Endothelial cell of umbilical vein (primary cell): ENCODE results near the gene CAMK2B. TPM values are rescaled to one million over a fixed set of nuclear protein-coding genes. Genes with fewer than 3 reads are reported as not detected.

Experiments
- BruUV-seq: library from RNA; stranded (reverse); fragments of 400-500 nt; replicated peaks from 2 replicates; lab custom pipeline; 2021; lab: Mats Ljungman, UMichigan
- CTCF ChIA-PET: fragments of 300-600, 350-600 bp; sonication (Branson Sonifier 250); formaldehyde crosslinking; loops from one replicate; lab custom pipeline; 2021; ENCODE audit warnings: antibody characterized with exemption, inconsistent platforms; lab: Charles Lee
- POLR2A ChIA-PET: fragments of 300-600, 350-600 bp; sonication (Branson Sonifier 250); formaldehyde crosslinking; loops from one replicate; lab custom pipeline; 2021; ENCODE audit warnings: antibody characterized with exemption, inconsistent platforms; lab: Charles Lee
- DNase-seq: peaks from one replicate; pipeline ENCODE4 v3.0.0-alpha.2; 2011; ENCODE audit warnings: low read depth, low spot score
- FAIRE-seq: peaks from 2 replicates; lab custom pipeline; 2011; peaks lifted over from hg19 to GRCh38; lab: Jason Lieb, UNC
- H2AFZ ChIP-seq: 2 replicates; pipeline ENCODE4 v1.6.0; 2012; ENCODE audit warnings: low read depth, low read length, control low read depth, inconsistent platforms
- H3K27ac ChIP-seq: 2 replicates; pipeline ENCODE4 v1.5.1; 2011; ENCODE audit warnings: low read depth, mild to moderate bottlenecking, control low read depth, low read length, moderate library complexity; ENCODE audit not compliant: insufficient read depth
- H3K27me3 ChIP-seq, 2 experiments: 2 replicates each; pipeline versions ENCODE4 v1.6.0 to v1.6.1; 2011; ENCODE audit warnings: low read length in 2 of 2, mixed read lengths in 1 of 2; ENCODE audit not compliant: control insufficient read depth in 2 of 2, insufficient read depth in 2 of 2
- H3K36me3 ChIP-seq, 2 experiments: 2 replicates in 1 of 2; 3 replicates in 1 of 2; pipeline ENCODE4 v1.5.1; 2011; ENCODE audit warnings: low read length in 2 of 2, mild to moderate bottlenecking in 1 of 2, moderate library complexity in 1 of 2; ENCODE audit not compliant: control insufficient read depth in 2 of 2, insufficient read depth in 2 of 2; ENCODE audit errors: extremely low read depth in 1 of 2
- H3K4me1 ChIP-seq: 3 replicates; pipeline ENCODE4 v1.5.1; 2011; ENCODE audit warnings: mild to moderate bottlenecking, low read length; ENCODE audit not compliant: control insufficient read depth, insufficient read depth; ENCODE audit errors: extremely low read depth
- H3K4me2 ChIP-seq: 2 replicates; pipeline ENCODE4 v1.6.1; 2011; ENCODE audit warnings: low read length, control low read depth, mixed read lengths; ENCODE audit not compliant: insufficient read depth
- H3K4me3 ChIP-seq, 3 experiments: fragments of 200-600 bp in 1 of 3; sonication (generic), shearing (Covaris generic) in 1 of 3; replicated peaks in 1 of 3; 2 replicates each; pipeline ENCODE4 v1.5.1; 2011 to 2016; ENCODE audit warnings: control low read depth in 3 of 3, low read length in 3 of 3, mild to moderate bottlenecking in 2 of 3, inconsistent platforms in 1 of 3, low read depth in 1 of 3, moderate library complexity in 1 of 3; ENCODE audit not compliant: insufficient read depth in 1 of 3
- H3K79me2 ChIP-seq: 2 replicates; pipeline ENCODE4 v1.6.0; 2012; ENCODE audit warnings: low read length, inconsistent platforms; ENCODE audit not compliant: control insufficient read depth, insufficient read depth
- H3K9ac ChIP-seq: replicated peaks from 2 replicates; pipeline ENCODE3; 2011; ENCODE audit warnings: low read length, control low read depth; ENCODE audit not compliant: insufficient read depth; ENCODE audit errors: extremely low read depth
- H3K9me1 ChIP-seq: replicated peaks from 3 replicates; pipeline ENCODE4 v1.6.0; 2011; ENCODE audit warnings: mild to moderate bottlenecking, low read length; ENCODE audit not compliant: control insufficient read depth, insufficient read depth; ENCODE audit errors: extremely low read depth
- H3K9me3 ChIP-seq: replicated peaks from 2 replicates; pipeline ENCODE4 v1.5.1; 2012; ENCODE audit warnings: low read length, inconsistent platforms; ENCODE audit not compliant: control insufficient read depth, insufficient read depth
- H4K20me1 ChIP-seq: replicated peaks from 2 replicates; pipeline ENCODE3; 2011; ENCODE audit warnings: mild to moderate bottlenecking, low read length; ENCODE audit not compliant: control insufficient read depth, insufficient read depth; ENCODE audit errors: extremely low read depth
- EZH2 ChIP-seq: IDR thresholded peaks from 2 replicates; pipeline ENCODE4 v1.6.1; 2012; ENCODE audit warnings: borderline replicate concordance, low read depth, mild to moderate bottlenecking, moderate library complexity, low read length, inconsistent platforms; ENCODE audit not compliant: severe bottlenecking
- FOS ChIP-seq: IDR thresholded peaks from 2 replicates; pipeline ENCODE4 v1.6.1; 2011; ENCODE audit warnings: mild to moderate bottlenecking, low read length, moderate library complexity, borderline replicate concordance; ENCODE audit not compliant: insufficient read depth
- GATA2 ChIP-seq: IDR thresholded peaks from 2 replicates; pipeline ENCODE4 v1.7.0; 2011; ENCODE audit warnings: low read depth, mild to moderate bottlenecking, moderate library complexity, mixed read lengths, low read length; ENCODE audit not compliant: insufficient read length, insufficient read depth
- JUN ChIP-seq: IDR thresholded peaks from 2 replicates; pipeline ENCODE4 v1.6.1; 2011; ENCODE audit warnings: borderline replicate concordance, low read depth; ENCODE audit not compliant: insufficient read length, insufficient read depth
- MAX ChIP-seq: IDR thresholded peaks from 2 replicates; pipeline ENCODE4 v1.6.1; 2011; ENCODE audit not compliant: insufficient read depth, insufficient read length
- MYC ChIP-seq: IDR thresholded peaks from one replicate; pipeline ENCODE4 v1.6.1; 2011; ENCODE audit warnings: mild to moderate bottlenecking, low read depth, low read length
- POLR2A ChIP-seq: IDR thresholded peaks from 2 replicates; pipeline ENCODE4 v1.6.1; 2012; ENCODE audit warnings: low read depth, mild to moderate bottlenecking, control low read depth, low read length
- POLR2AphosphoS5 ChIP-seq: IDR thresholded peaks from 2 replicates; pipeline ENCODE4 v1.6.1; 2012; ENCODE audit warnings: low read depth, mild to moderate bottlenecking, control low read depth, low read length, moderate library complexity; ENCODE audit not compliant: insufficient read depth
- dilution Hi-C: fragments of 300-500 bp; cut with MboI; formaldehyde crosslinking; loops from one replicate; pipeline ENCODE4 v1.15.0; 2019; ENCODE audit warnings: low sequenced_read_pairs; ENCODE audit not compliant: extremely low pct_ligation_motif_present
- intact Hi-C: fragments of 100-400 bp; cut with micrococcal nuclease; formaldehyde crosslinking; loops from one replicate; pipeline ENCODE4 v1.10.0; 2022
- polyA plus RNA-seq, 4 experiments: library from polyadenylated mRNA; depleted of rRNA in 3 of 4; stranded (reverse) in 3 of 4; unstranded in 1 of 4; fragments of >200 nt; gene quantifications; 2 replicates each; pipeline versions ENCODE4 v1.2.1 to v1.2.3, GENCODE V29; 2011 to 2012; ENCODE audit warnings: missing spikeins in 1 of 4
- total RNA-seq: library from RNA; stranded (reverse); gene quantifications from 2 replicates; pipeline ENCODE4 v1.2.3, GENCODE V29; 2021
- TF ChIP-seq, protein P1 (sequence below), 2 donors: IDR thresholded peaks; 1 replicate in 1 of 2; 2 replicates in 1 of 2; pipeline ENCODE4 v1.5.1; 2011; ENCODE audit warnings: low read length in 2 of 2, mild to moderate bottlenecking in 2 of 2, moderate library complexity in 2 of 2, control low read depth in 1 of 2, inconsistent platforms in 1 of 2, low read depth in 1 of 2; ENCODE audit not compliant: insufficient read depth in 1 of 2; ENCODE audit errors: extremely low read depth in 1 of 2

Gene CAMK2B
- total and polyA plus RNA-seq, 2 donors (not counting 3 experiments of a cell fraction or from before 2014, with no cell fraction given), result 0.57 to 1.6 TPM

DNA sequence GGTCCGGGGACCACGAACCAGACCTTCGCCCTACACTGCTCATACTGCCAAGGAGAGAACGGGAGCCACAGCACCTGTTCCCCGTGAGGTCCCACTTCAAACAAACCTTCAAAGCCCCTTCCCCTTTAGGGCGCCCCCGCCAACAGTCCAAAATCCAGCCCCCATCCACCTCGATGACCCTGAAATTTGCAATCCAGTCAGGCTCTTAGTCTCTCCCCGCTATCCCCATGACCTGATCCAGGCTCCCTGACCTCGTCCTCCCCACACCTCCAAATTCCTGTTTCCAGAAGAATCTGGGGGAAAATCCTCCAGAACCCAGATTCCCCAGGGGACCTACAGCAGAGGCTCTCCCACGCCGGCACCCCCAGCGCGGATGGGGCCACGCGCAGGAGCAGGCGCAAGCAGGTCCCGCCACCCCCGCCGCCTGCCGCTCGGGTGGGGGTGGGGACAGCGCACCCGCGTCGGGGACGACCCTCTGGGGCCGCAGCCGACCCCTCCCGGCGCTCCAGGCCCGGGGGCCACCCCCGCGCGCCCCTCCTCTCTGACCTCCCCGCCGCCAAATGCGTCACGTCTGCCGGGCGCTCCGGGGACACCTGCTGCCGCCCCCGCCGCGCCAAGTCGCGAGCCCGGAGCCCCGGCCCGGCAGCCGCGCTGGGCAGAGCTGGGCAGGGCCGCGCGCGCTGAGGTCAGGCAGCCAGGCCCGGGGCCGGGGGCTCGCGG, 753 bp downstream of the CAMK2B start:
- Histone ChIP-seq H3K4me3 (no peak overlapping the region), H3K9me1 (no peaks in the 10 kb centered on the region), H4K20me1 (no peaks in the 10 kb centered on the region), H3K36me3 (no peaks in the 10 kb centered on the region), H3K27me3 (peaks cover 18 to 31% of the 10 kb centered on the region in 2 experiments), H3K4me1 (no peaks in the 10 kb centered on the region), H3K4me2 (no peak overlapping the region), H3K9me3 (no peaks in the 10 kb centered on the region), H3K9ac (no peak overlapping the region), H3K27ac (no peak overlapping the region), H3K79me2 (no peaks in the 10 kb centered on the region), H2AFZ (no peak overlapping the region)
- TF ChIP-seq, protein P1, sequence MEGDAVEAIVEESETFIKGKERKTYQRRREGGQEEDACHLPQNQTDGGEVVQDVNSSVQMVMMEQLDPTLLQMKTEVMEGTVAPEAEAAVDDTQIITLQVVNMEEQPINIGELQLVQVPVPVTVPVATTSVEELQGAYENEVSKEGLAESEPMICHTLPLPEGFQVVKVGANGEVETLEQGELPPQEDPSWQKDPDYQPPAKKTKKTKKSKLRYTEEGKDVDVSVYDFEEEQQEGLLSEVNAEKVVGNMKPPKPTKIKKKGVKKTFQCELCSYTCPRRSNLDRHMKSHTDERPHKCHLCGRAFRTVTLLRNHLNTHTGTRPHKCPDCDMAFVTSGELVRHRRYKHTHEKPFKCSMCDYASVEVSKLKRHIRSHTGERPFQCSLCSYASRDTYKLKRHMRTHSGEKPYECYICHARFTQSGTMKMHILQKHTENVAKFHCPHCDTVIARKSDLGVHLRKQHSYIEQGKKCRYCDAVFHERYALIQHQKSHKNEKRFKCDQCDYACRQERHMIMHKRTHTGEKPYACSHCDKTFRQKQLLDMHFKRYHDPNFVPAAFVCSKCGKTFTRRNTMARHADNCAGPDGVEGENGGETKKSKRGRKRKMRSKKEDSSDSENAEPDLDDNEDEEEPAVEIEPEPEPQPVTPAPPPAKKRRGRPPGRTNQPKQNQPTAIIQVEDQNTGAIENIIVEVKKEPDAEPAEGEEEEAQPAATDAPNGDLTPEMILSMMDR (IDR thresholded peaks at IDR 0.05; ENCODE audit: extremely low read depth in 1 of 2, insufficient read depth in 1 of 2, low read depth in 1 of 2, low read length in 2 of 2), result no peak
- peak; percentile 77 for TF ChIP-seq EZH2
- DNase-seq, result no peak
- dilution Hi-C loops, result no loop called here
- POLR2A ChIA-PET, result no interaction called here
- intact Hi-C loops, result no loop called here
- FAIRE-seq, result no peak
- BruUV-seq, result no TSS peak
- CTCF ChIA-PET, result interaction anchor here (1.5 kb wide), 1 partner anchor 84 kb away, joined by 4 read pairs; no protein-coding TSS in a partner anchor

GRCh38 chr7:44324204-44324480, 1.3 kb downstream of the CAMK2B start:
- no peak overlapping the region for H3K4me2 ChIP-seq
- H3K27ac ChIP-seq, result no peak overlapping the region
- TF ChIP-seq MYC (no peak), POLR2A (no peak), FOS (no peak), JUN (no peak), GATA2 (no peak), POLR2AphosphoS5 (no peak), EZH2 (no peak), MAX (no peak)
- TF ChIP-seq, protein P1 (IDR thresholded peaks at IDR 0.05; ENCODE audit: extremely low read depth in 1 of 2, insufficient read depth in 1 of 2, low read depth in 1 of 2, low read length in 2 of 2), result no peak
- DNase-seq (no peak), FAIRE-seq (no peak)
- no peak overlapping the region for H3K9ac ChIP-seq
- dilution Hi-C loops (no loop called here), intact Hi-C loops (no loop called here)
- CTCF ChIA-PET, result interaction anchor here (1.5 kb wide), 1 partner anchor 84 kb away, joined by 4 read pairs; no protein-coding TSS in a partner anchor
- H2AFZ ChIP-seq, result no peak overlapping the region
- BruUV-seq, result no TSS peak
- peaks cover 18 to 31% of the 10 kb centered on the region in 2 experiments for H3K27me3 ChIP-seq
- no peaks in the 10 kb centered on the region for H3K9me3 ChIP-seq
- H4K20me1 ChIP-seq, result no peaks in the 10 kb centered on the region
- POLR2A ChIA-PET, result no interaction called here
- H3K4me1 ChIP-seq, result no peaks in the 10 kb centered on the region
- no peaks in the 10 kb centered on the region for H3K9me1 ChIP-seq
- H3K36me3 ChIP-seq, result no peaks in the 10 kb centered on the region
- H3K79me2 ChIP-seq, result no peaks in the 10 kb centered on the region
- H3K4me3 ChIP-seq, result no peak overlapping the region
